NCI-H1105 treated with DMSO at 0.1 percent for 48 hours (cell line): Measurements from ENCODE around the gene CLEC1A.
A peak's percentile ranks its signal among the peaks of the same experiment; 100 is the strongest.

Experiments
- DNase-seq: peaks from one replicate; lab custom pipeline; 2025; lab: John Stamatoyannopoulos, UW

The CLEC1A gene, protein sequence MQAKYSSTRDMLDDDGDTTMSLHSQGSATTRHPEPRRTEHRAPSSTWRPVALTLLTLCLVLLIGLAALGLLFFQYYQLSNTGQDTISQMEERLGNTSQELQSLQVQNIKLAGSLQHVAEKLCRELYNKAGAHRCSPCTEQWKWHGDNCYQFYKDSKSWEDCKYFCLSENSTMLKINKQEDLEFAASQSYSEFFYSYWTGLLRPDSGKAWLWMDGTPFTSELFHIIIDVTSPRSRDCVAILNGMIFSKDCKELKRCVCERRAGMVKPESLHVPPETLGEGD

DNA sequence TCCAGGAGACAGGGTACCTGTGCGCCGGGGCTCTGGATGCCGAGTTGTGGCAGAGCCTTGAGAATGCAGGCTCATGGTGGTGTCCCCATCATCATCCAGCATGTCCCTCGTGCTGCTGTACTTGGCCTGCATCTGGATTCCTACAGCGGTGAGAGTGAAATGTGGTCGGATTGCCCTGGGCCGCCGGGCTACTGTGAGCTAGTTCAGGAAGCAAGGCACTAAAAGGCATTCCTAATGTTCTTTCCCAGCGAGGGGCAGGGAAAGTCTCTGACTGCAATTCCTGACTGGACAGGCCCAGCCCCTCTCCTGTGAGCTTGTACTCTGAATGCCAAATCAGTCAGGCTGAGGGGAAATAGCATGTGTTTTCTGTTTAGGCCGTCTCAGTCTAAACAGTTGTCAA, at the start of gene CLEC1A:
TSS of gene CLEC1A (minus strand) at position 195 of the 400 bp plus-strand sequence. CDS start at position 132, 63 bp downstream.
- no peak for DNase-seq

DNA sequence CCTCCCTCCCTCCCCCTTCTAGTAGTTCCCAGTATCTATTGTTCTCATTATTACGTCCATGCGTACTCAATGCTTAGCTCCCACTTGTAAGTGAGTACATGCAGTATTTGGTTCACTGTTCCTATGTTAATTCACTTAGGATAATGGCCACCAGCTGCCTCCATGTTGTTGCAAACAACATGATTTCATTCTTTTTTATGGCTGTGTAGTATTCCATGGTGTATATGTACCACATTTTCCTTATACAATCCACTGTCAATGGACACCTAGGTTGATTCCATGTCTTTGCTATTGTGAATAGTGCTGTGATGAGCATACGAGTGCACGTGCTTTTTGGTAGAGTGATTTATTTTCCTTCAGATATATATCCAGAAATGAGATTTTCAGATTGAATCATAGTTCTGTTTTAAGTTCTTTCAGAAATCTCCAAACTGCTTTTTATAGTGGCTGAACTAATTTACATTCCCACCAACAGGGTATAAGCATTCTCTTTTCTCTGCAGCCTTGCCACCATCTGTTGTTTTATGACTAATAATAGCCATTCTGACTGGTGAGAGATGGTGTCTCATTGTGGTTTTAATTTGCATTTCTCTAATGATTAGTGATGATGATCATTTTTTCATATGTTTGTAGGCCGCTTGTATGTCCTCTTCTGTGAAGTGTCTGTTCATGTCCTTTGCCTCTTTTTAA, 49.1 kb upstream of the CLEC1A start:
- DNase-seq: no peak

DNA sequence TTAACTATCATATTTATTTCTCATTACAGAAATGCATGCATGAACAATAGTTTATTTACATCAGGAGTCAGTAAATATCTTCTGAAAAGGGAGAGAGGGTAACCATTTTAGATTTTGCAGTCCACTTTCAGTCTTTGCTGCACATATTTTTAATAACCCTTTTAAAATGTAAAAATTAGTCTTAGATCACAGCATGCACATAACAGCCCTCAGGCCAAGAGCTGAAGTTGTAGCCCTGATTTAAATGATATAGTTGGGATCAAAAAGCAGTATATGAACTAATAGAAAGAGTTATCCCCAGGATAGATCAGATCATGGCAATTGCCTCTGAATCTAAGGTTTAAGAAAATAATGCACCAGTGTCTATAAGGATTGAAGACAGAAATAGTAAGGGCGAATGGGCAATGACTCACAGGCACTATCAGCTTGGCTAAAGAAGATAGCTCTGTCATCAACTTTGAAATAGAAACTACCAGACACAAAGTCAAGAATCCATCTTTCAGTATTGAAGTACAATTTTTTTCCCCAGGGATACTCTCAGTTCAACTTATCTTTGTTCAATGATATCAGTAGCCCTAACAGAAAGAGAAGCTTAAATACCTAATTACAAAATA, 44.3 kb upstream of the CLEC1A start:
- no peak for DNase-seq

DNA sequence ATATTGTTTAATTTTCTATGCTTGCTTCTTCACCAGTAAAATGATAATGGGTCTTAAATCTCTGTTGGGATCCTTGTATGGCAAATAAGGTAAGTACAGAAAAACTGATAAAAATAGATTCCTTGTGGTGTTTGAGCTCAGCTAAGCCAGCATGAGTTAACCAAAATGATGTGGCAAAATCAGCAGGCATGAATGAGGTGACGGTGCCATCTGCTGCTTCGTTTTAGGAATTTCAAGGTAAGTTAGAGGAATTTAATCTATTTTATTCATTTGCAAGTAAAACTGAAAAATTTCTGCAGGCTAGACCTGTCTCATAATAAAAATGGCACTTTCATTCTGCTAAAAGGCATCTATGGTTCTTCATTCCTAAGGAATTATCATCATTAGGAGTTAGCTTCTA, 41.2 kb upstream of the CLEC1A start:
- DNase-seq: peak; percentile 67

DNA sequence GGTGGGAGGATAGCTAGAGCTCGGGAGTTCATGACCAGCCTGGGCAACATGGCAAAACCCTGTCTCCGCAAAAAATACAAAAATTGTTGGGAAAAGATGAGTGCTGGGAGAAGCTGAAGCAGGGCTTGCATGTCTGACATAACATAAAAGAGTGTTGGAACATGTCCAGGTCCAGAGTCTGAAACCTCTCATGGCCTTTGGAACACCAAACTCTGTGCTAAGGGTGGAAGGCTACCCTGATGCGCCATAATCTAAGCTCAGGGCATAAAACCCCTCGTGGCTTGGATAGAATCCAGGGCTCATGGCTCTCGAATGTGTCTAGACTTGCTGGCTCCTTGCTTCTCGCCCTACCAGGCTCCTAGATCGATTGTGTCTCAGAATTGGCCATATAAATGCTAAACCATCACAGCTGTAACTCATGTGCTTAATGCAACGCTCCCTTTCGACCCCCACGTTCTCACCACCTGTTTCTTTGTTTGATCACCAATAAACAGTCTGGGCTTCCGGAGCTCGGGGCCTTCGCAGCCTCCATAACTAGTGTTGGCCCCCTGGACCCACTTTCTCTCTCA, 37.9 kb upstream of the CLEC1A start:
- peak; percentile 70 for DNase-seq

DNA sequence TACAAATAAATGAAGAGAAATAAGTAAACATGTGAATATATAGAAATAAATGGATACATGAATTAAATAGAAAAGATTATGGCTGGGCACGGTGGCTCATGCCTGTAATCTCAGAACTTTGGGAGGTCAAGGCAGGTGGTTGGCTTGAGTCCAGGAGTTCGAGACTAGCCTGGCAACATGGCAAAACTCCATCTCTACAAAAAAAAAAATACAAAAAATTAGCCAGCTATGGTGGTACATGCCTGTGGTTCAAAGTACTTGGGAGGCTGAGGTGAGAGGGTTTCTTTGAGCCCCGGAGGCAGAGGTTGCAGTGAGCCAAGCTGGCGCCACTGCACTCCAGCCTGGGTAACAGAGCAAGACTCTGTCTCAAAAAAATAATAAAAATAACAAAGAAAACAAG, 36.3 kb upstream of the CLEC1A start:
- DNase-seq: no peak

DNA sequence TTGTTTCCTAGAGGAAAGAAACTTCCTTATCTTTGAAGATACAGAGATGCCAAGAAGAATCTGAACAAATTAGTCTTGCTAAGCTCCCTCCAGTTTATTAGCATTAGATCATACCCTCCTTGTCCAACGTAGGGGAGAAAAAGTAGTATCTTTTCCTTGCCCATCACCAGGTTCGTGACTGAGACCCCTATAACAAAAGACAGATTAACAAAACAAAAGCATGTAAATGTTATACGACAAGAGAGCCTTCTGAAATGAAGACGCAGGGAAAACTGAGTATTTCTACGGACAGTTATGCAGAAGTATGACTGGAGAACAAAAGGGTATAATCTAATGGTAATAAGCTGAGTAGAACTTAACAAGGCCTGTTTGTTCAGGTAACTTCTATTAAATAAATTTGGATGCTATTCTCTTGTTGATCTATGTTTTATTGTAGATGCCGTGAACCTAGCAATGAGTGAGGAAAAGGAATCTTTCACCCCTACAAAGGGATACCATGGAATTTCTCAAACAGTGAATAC, 34.1 kb upstream of the CLEC1A start:
- no peak for DNase-seq

DNA sequence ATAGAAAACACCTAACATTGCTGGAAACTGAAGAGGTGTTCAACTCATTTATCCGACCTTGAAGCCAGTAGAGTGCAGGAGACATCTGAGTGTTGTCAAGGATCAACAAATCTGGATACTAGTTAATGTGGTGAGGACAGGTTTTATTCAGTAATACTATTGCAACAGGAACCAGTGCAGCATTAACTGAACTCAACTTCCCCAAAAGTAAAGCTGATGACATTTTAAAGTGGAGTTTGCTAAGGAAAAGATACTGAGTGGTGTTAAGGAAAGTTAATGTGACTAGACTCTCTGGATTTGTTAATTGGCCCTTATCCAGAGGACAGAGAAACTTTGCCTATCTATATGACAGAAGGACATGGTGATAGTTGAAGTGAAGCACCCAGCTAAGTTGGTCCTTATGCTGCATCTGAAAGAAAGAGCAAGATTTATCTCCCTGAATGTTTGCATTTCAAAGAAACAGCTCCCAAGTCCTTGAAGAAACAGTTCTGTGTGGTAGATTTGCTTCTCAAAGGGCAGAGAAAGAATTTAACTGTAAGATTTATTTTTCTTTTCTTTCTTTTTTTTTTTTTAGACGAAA, 32.4 kb upstream of the CLEC1A start:
- no peak for DNase-seq

DNA sequence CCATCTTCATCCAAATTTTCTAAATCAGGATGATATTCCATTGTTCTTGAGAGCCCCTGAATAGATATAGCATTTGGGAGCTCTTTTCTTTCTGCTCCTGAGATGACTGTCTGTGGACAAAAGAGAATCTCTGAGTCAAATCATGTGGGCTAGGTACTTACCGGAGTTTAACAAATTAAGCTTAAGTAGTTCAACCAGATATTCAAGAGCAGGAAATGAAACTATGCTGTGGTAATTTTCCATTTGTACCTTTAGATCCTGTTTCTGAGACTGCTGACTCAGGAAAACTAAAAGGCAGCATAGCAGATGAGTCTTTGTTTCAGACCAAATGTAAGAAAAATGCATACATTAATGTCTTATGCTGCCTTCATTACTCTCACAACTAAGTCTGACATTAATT, 31.3 kb upstream of the CLEC1A start, which contains the start of gene CLEC7A:
TSS of gene CLEC7A (minus strand) at position 158 of the 400 bp plus-strand sequence. CDS start at position 41, 117 bp downstream.
- no peak for DNase-seq

DNA sequence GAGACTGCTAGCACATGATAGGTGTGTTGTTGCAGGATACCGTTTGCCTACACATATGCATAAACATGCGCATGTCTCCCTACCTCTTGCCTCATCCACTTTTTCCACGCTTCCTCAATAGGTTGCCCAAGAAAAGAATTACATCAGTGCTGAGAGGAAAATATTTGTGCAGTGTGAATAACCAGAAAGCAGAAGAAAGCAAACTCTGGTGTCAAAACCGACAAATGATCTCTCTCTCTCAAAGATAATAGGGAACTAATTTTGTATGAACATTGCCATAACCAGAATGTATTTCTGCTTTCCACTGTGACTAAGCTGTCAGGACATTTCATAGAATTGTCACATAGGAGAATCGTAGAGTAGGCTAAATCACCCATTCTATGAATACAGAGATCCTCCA, 29.9 kb upstream of the CLEC1A start:
- DNase-seq: no peak

DNA sequence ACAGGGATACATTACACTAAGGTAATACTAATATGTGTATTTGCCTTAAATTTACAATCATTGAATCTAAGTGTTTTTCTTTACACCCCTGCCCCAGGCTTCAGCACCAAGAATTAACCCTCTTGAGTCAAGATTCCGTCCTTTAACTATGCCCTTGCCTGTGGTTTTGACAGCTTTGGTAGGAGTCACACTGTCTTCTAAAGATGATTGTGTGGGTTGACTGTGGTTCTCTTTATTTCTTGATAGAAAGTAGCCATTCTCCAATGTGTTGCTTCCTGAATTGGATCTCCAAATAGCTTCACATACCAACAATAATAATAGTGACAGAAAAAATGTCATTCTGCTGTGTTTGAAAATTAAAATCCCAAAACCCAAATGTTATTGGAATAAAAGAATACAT, 27.6 kb upstream of the CLEC1A start:
- no peak for DNase-seq

DNA sequence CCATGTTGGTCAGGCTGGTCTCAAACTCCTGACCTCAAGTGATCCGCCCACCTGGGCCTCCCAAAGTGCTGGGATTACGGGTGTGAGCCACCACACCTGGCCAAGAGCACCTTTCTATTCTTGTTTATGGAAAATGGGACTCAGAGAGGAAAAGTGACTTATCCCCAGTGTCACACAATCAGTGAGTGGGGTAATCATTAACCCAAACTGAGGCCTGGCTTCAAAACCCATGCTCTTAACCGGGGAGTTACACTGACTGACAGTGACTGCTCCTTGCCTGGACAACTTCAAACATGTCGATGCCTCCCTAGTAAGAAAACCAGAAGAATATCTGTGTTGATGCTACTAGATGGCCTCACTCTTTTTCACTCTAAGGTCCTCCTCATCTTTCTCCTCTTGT, 23.9 kb upstream of the CLEC1A start:
- no peak for DNase-seq

DNA sequence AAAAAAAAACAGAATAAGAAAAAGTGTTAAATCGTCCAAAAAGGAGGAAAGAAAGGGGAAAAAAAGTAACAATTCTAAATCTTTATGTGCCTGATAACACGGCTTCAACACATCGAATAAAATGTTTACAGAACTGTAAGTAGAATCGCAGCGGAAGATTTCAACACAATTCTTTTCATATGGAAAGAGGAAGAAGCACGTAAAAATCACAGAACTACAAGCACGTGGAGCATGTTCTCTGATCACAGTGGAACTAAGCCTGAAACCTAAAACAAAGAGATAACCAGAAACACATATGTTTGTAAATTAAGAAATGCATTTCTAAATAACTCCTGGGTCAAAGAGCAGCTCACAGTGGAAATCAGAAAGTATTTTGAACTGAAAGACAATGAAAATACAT, 22.5 kb upstream of the CLEC1A start:
- no peak for DNase-seq

DNA sequence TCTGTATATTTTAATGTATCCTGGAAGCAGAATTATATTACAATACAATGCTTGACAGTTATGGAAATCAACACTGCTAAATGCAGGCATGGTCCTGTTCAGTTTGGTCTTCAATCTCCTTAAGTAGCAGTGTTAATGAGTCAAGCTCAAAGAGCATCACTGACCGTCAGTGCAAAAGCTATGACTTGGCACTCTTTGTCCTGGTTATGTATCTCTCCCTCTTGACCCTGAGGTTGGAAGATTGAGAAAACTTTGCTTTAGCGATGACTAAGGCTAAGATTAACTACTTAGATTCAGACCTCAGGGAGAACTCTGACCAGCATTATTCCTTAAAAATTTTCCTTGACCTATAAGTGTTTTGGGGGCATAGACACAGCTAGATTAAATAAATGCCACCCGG, 20.3 kb upstream of the CLEC1A start:
- DNase-seq: no peak

DNA sequence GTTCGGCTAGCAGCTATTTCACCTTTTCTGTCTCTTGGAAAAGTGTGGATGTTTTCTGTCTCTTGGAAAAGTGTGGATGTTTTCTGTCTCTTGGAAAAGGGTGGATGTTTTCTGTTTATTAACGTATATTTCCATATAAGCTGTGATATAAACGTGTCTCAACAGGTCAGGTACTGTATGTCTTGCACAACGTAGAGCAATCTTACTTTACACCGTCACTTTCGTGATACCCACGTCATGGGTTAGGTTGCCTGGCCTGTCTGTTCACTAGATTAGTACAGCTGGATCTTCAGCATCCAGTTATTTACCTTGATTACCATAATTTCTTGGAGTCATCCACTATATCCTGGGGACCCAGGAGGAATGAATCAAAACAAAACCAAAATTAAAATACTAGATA, 17.1 kb upstream of the CLEC1A start:
- no peak for DNase-seq

DNA sequence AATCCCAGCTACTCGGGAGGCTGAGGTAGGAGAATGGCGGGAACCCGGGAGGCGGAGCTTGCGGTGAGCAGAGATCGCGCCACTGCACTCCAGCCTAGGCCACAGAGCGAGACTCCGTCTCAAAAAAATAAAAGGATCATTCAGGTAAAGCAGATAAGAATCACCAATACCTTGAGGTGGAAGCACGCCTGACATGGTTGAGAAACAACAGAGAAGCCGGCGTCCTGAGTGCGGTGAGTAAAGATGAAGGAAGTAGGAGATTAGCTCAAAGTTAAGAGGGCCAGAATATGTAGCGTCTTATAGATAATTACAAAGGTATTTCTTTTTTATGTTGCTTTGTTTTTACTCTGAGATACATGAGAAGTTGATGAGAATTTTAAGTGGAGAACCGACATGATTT, 16.5 kb upstream of the CLEC1A start:
- DNase-seq: no peak

DNA sequence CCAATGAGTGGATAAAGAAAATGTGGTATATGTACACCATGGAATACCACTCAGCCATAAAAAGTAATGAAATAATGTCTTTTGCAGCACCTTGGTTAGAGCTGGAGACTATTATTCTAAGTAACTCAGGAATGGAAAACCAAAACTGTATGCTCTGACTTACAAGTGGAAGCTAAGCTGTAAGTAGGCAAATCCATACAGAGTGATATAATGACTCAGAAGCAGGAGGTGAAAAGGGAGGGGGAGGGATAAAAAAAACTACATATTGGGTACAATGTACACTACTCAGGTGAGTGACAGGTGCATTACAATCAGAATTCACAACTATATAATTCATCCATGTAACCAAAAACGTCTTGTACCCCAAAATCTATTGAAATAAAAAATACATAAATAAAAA, 15.1 kb upstream of the CLEC1A start:
- no peak for DNase-seq

DNA sequence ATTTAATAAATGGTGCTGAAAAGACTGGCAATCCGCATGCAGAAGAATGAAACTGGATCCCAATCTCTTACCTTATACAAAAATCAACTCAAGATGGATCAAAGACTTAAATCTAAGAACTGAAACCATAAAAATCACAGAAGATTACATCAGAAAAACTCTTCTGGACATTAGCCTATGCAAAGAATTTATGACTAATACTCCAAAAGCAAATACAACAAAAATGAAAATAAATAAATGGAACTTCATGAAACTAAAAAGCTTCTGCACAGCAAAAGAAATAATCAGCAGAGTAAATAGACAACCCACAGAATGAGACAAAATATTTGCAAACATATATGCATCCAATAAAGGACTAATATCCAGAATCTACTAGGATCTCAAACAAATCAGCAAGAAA, 14.3 kb upstream of the CLEC1A start:
- DNase-seq: no peak

DNA sequence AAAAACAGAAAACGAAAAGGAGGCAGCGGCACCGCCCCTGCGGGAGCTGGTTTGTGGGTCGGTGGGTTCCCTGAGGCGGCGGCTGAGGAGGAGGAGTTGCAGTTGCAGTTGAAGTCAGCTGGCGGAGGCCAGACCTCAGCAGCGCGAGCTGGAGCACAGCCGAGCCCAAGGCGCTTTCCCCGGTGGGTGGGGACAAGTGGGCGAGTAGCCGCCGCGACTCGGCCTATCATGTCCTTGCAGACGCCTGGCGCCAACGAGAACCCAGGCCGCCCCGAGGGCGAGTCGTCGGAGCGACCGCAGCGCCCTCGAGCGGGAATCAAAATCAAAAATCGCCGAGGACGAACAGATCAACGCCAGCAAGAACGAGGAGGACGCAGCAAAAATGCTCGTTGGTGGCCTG, 12.7 kb upstream of the CLEC1A start:
- no peak for DNase-seq

DNA sequence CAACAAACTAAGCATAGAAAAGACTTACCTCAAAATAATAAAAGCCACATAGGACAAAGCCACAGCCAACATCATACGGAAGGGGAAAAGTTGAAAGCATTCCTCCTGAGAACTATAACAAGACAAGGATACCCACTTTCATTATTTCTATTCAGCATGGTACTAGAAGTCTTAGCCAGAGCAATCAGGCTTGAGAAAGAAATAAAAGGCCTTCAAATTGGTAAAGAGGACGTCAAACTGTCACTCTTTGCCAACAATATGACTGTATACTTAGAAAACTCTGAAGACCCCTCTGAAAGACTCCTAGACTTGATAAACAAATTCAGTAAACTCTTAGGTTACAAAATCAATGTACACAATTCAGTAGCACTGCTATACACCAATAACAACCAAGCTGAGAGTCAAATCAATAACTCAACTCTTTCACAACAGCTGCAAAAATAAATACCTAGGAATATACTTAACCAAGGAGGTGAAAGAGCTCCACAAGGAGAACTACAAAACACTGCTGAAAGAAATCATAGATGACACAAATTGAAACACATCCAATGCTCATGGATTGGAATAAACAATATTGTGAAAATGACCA, 11.6 kb upstream of the CLEC1A start:
- no peak for DNase-seq

DNA sequence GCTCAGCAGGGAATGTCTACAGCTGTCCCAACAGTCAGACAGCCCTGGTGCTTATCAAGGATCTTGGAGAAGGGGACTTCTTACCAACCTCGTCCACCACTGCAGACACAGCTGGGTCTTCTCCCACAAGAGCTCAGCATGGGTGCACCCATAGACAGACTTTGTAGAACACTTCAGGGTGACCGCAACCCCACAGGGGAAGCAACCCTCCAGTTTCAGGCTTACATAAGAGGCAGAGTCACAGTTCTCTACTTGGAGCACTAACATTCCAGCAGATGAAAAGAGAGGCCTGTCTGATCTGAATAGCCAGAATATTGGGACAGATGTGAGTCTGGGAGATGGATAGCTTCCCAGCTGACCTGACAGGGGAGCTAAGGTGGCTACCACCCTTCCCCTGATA, 3.5 kb upstream of the CLEC1A start:
- no peak for DNase-seq

DNA sequence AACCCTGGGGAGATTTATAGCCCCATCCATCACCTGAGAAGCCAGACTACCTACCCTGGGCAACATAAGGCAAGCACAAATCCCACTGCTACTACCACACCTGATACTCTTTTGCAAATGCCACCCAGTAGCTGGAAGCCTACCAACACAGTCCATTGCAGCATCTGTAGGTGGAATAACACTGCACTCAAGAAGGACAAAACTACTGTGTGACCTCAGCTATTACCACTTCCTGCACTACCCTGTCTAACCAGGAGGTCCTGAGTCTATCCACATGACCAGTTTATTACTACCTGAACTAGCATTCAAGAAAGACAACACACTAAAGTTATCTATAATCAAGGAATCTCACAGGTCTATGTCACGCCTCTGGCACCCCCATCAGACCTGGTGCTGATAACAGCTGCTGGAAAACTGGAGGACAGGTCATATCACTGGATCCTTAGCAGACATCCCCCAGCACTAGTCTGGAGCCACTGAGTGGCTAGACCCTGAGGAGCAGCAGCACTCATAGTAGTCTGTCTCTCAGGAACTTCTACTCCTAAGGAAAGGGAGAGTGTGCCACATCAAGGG, 2.9 kb upstream of the CLEC1A start:
- no peak for DNase-seq
